Measurements from ENCODE around the gene PTPRN2. TPM values are rescaled to one million over a fixed set of nuclear protein-coding genes. Genes with fewer than 3 reads are reported as not detected.

The PTPRN2 gene
- total RNA-seq, 4 donors from 2014 or later = 14.9 to 34.3 (median 21.3) TPM

DNA sequence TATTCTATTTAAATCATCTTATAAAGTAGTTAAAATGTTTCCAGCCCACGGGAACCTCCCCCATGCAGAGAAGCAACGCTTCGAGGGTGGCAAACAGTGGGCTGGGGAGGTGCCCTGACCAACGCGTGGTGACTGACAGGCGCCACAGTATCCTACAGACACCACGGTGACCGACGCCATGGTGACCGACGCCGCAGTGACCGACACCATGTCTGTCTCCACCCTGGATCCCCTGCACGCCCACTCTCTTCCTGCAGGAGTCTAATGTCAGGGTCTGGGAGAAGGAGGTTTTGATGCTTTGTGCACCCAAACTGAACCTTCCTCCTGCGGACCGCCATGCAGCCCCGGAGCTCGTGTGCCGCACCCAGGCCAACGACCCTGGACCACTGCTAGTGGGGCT lies 464.4 kb downstream of the PTPRN2 start:
- TF ChIP-seq, protein P1, sequence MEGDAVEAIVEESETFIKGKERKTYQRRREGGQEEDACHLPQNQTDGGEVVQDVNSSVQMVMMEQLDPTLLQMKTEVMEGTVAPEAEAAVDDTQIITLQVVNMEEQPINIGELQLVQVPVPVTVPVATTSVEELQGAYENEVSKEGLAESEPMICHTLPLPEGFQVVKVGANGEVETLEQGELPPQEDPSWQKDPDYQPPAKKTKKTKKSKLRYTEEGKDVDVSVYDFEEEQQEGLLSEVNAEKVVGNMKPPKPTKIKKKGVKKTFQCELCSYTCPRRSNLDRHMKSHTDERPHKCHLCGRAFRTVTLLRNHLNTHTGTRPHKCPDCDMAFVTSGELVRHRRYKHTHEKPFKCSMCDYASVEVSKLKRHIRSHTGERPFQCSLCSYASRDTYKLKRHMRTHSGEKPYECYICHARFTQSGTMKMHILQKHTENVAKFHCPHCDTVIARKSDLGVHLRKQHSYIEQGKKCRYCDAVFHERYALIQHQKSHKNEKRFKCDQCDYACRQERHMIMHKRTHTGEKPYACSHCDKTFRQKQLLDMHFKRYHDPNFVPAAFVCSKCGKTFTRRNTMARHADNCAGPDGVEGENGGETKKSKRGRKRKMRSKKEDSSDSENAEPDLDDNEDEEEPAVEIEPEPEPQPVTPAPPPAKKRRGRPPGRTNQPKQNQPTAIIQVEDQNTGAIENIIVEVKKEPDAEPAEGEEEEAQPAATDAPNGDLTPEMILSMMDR (IDR thresholded peaks at IDR 0.05) = no peak
- no peaks in the 10 kb centered on the region for H3K36me3 ChIP-seq
- H3K27me3 ChIP-seq = no peaks in the 10 kb centered on the region
- no peaks in the 10 kb centered on the region for H3K9me3 ChIP-seq
- no peak overlapping the region for H3K4me3 ChIP-seq
- H3K27ac ChIP-seq = no peak overlapping the region
- peak in 1 of 3 donors; percentile 28 for DNase-seq
- H3K4me1 ChIP-seq = no peaks in the 10 kb centered on the region

DNA sequence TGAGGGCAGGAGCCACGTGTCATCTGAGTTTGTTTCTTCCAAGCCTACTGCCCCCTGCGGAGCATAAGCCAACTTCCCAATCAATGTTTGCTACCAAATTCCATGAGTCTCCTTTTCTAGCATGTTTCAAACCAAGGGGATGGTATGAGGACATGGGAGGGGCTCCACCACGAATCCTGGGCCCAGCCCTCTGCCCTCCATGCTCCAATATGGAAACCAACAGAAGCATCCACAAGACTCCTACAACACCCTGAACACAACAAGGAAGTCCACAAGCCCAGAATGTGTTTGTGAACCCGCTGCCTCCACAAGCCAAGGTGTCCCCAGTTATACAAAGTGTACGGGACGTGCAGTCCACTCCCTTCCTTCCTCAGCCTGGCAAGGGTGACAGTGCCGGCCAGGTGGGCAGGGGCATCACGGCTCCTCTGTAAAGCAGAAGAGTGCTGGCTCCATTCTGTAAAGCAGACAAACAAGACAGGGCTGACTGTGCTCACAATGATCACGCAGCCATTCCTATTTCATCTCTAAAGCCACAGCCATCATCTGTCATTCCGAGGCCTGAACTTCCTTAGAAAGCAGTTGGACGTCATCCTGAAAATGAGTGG lies 466.1 kb downstream of the PTPRN2 start:
- peaks cover 0 to 7% (median under 1%) of the 10 kb centered on the region in 4 donors for H3K9me3 ChIP-seq
- no peak overlapping the region for H3K27ac ChIP-seq
- H3K4me1 ChIP-seq = no peaks in the 10 kb centered on the region
- peak in 1 of 3 donors; percentile 22 for DNase-seq
- no peak overlapping the region for H3K4me3 ChIP-seq
- H3K27me3 ChIP-seq = no peaks in the 10 kb centered on the region
- H3K36me3 ChIP-seq = no peaks in the 10 kb centered on the region
- TF ChIP-seq POLR2A (IDR thresholded peaks at IDR 0.05) = no peak
- TF ChIP-seq, protein P1 (IDR thresholded peaks at IDR 0.05) = no peak

DNA sequence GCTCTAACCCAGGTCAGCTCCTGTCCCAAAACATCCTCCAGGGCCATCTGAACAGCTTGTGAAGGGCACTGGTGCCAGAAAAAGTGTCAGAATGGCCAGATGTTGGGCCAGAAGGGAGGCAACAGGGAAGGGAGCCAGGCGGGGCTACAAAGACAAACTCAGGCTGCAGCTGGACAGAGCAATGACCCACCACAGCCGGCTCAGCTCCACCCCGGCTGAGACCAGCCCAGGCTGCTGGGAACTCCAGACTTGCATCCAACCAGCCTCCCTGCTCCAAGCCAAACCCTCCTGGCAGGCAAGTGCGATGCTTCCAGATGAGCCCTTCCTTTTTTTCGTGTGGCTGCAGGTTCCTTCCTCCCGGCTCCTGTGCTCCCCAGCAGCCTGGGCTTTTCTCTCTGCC lies 466.9 kb downstream of the PTPRN2 start:
- no peaks in the 10 kb centered on the region for H3K27me3 ChIP-seq
- peak in 1 of 3 donors; percentile 24 for DNase-seq
- H3K27ac ChIP-seq = no peak overlapping the region
- no peaks in the 10 kb centered on the region for H3K36me3 ChIP-seq
- H3K9me3 ChIP-seq = peaks cover 0 to 11% (median 2%) of the 10 kb centered on the region in 4 donors
- H3K4me1 ChIP-seq = no peaks in the 10 kb centered on the region
- TF ChIP-seq, protein P1 (IDR thresholded peaks at IDR 0.05) = no peak
- no peak for TF ChIP-seq POLR2A (IDR thresholded peaks at IDR 0.05)
- no peak overlapping the region for H3K4me3 ChIP-seq

DNA sequence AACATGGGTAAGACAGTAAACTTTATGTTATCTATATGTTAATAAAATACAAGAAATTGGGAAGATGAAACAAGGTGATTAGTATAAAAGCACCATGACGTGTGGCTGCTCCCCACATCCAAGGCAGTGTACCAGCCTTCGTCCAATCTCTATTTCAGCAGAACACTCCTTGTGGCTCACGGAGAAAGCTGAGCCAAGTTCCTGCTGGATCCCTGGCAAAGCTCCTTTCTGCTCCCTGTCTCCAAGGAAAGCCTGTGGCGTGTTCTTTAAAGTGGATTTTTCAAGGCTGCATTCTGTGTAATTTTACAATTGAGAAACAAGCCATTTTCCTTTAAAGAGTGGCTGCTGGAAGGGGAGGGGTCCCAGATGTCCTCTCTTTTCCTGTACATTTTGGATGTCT lies 467.3 kb downstream of the PTPRN2 start:
- no peaks in the 10 kb centered on the region for H3K36me3 ChIP-seq
- peaks cover 0 to 11% (median 2%) of the 10 kb centered on the region in 4 donors for H3K9me3 ChIP-seq
- no peak overlapping the region for H3K4me3 ChIP-seq
- no peaks in the 10 kb centered on the region for H3K4me1 ChIP-seq
- DNase-seq = peak in 1 of 3 donors; percentile 9
- H3K27me3 ChIP-seq = no peaks in the 10 kb centered on the region
- TF ChIP-seq, protein P1 (IDR thresholded peaks at IDR 0.05) = no peak
- no peak for TF ChIP-seq POLR2A (IDR thresholded peaks at IDR 0.05)
- H3K27ac ChIP-seq = no peak overlapping the region

DNA sequence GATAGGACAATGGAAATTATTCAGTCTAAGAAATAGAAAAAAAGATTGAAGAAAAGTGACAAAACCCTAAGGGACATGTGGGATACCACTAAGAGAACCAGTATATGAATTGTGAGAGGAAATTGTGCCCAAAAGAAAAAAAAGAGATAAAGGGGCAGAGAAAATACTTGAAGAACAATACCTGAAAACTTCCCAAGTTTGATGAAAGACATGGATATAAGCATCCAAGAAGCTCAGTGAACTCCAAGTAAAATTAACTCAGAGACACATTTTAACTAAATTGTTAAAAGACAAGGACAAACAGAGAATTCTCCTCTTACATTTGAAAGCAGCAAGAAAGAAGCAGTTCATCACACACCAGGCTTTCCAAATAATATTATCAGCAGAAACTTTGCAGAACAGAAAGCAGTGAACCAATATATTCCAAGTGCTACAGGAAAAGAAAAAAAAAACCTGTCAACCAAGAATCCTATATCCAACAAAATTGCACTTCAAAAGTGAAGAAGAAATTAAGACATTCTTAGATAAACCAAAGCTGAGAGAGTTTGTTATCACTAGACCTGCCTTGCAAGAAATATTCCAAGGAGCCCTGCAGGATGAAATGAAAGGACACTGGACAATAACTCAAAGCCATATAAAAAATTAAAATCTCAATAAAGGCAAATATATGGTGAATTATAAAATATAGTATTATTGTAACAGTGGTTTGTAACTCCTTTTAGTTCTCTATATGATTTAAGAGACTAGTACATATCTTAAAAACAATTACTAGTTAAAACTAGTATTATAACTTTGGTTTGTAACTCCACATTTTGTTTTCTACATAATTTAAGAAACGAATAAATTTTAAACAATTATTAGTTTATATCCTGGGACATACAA lies 470.0 kb downstream of the PTPRN2 start:
- Histone ChIP-seq H3K27ac (no peak overlapping the region), H3K27me3 (no peaks in the 10 kb centered on the region), H3K4me3 (no peak overlapping the region), H3K4me1 (no peaks in the 10 kb centered on the region), H3K36me3 (no peaks in the 10 kb centered on the region), H3K9me3 (peaks cover 0 to 11% (median 2%) of the 10 kb centered on the region in 4 donors)
- TF ChIP-seq, protein P1 (IDR thresholded peaks at IDR 0.05) = no peak
- no peak for TF ChIP-seq POLR2A (IDR thresholded peaks at IDR 0.05)
- no peak for DNase-seq
